Endodermal cell (in vitro differentiated cells): ENCODE data around the gene CCDC181. TPM values are rescaled to one million over a fixed set of nuclear protein-coding genes. Genes with fewer than 3 reads are reported as not detected.

ENCODE experiments used
- DNase-seq: peaks from one replicate; pipeline ENCODE4 v3.0.0-alpha.2; 2017
- H3K27ac ChIP-seq: 2 replicates; pipeline ENCODE4 v1.5.1; 2013; ENCODE audit warnings: mild to moderate bottlenecking, low read depth, low read length, moderate library complexity
- H3K27me3 ChIP-seq: 2 replicates; pipeline ENCODE4 v1.6.1; 2013; ENCODE audit warnings: mild to moderate bottlenecking, low read length, moderate library complexity; ENCODE audit not compliant: insufficient read depth, control insufficient read depth, poor library complexity, severe bottlenecking
- H3K36me3 ChIP-seq: 2 replicates; pipeline ENCODE4 v1.7.0; 2013; ENCODE audit warnings: mild to moderate bottlenecking, low read length, moderate library complexity; ENCODE audit not compliant: control insufficient read depth, insufficient read depth
- H3K4me1 ChIP-seq: one replicate; pipeline ENCODE4 v1.7.0; 2013; ENCODE audit warnings: low read length; ENCODE audit not compliant: control insufficient read depth, insufficient read depth
- H3K4me3 ChIP-seq: 2 replicates; pipeline ENCODE4 v1.5.1; 2013; ENCODE audit warnings: mild to moderate bottlenecking, low read length, moderate library complexity
- H3K9ac ChIP-seq: 2 replicates; pipeline ENCODE4 v1.6.1; 2013; ENCODE audit warnings: mild to moderate bottlenecking, low read length, moderate library complexity; ENCODE audit not compliant: poor library complexity, severe bottlenecking; ENCODE audit errors: extremely low read depth
- H3K9me3 ChIP-seq: 2 replicates; pipeline ENCODE4 v1.6.1; 2013; ENCODE audit warnings: mild to moderate bottlenecking, low read length, moderate library complexity; ENCODE audit not compliant: control insufficient read depth
- H3K27ac Mint-ChIP-seq: 2 replicates; pipeline ENCODE4 v1.8.0; 2020; ENCODE audit warnings: mixed read lengths
- H3K27me3 Mint-ChIP-seq: 2 replicates; pipeline ENCODE4 v1.8.0; 2021; ENCODE audit warnings: mild to moderate bottlenecking, mixed read lengths; ENCODE audit not compliant: insufficient read depth
- H3K36me3 Mint-ChIP-seq: 2 replicates; pipeline ENCODE4 v1.8.0; 2020; ENCODE audit warnings: low read depth, mixed read lengths
- H3K4me1 Mint-ChIP-seq: 2 replicates; pipeline ENCODE4 v1.8.0; 2020; ENCODE audit warnings: mixed read lengths
- H3K4me3 Mint-ChIP-seq: 2 replicates; pipeline ENCODE4 v1.8.0; 2020; ENCODE audit warnings: mild to moderate bottlenecking, moderate library complexity, mixed read lengths
- H3K9me3 Mint-ChIP-seq: 2 replicates; pipeline ENCODE4 v1.8.0; 2020; ENCODE audit warnings: mild to moderate bottlenecking, mixed read lengths
- WGBS, 2 experiments: methylation state at CpG; one replicate each; pipeline versions ENCODE4 v1.1.5 to v1.1.7; 2013; ENCODE audit warnings: missing lambda C conversion rate in 2 of 2, mixed read lengths in 1 of 2; ENCODE audit not compliant: insufficient coverage in 1 of 2, insufficient read length in 1 of 2; 5-methylcytosine and 5-hydroxymethylcytosine counted together
- total RNA-seq, 2 donors: library from RNA; stranded (reverse); fragmentation: NEBNext Ultra II Directional in 1 of 2; extraction: Animal tissue kit (Norgen Biotek cat#: 25700) in 1 of 2; gene quantifications; 2 replicates in 1 of 2; 3 replicates in 1 of 2; pipeline ENCODE4 v1.2.1, GENCODE V29; 2021
- TF ChIP-seq, protein P1 (sequence below): fragments of 200-600 bp; sonication (generic); conservative IDR thresholded peaks from 2 replicates; pipeline ENCODE4 v1.5.0; 2021; ENCODE audit warnings: antibody characterized with exemption, mild to moderate bottlenecking

CCDC181 gene
- total RNA-seq, 2 donors from 2014 or later, result 4.9 to 7.8 TPM

DNA sequence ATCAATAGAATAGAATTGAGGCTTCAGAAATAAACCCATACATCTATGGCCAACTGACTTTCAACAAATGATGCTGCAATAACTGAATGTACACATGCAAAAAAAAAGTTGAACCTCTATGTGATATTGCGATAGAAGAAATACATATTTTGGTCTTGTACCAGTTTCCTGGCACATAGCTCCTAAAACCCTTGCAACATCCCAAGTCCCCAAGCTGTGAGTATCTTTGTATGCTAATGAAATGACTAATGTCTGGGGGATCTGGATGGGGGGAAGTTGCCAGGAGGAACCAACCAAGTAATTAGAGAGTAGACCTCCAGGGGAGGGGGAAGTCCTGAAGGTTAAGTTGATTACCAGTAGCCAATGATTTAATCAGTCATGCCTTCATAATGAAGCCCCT, 34.9 kb downstream of the CCDC181 start:
- no peak overlapping the region for H3K4me3 ChIP-seq
- Mint-ChIP-seq H3K4me3 (no peak overlapping the region), H3K27ac (no peak overlapping the region), H3K36me3 (peaks cover 59% of the 10 kb centered on the region), H3K9me3 (peaks cover 3% of the 10 kb centered on the region), H3K4me1 (no peaks in the 10 kb centered on the region), H3K27me3 (no peaks in the 10 kb centered on the region)
- 100% methylated on average over 1 of the region's 1 CpG; no CpG with 5 or more reads in 1 of the 2 experiments for WGBS, 2 experiments
- no peaks in the 10 kb centered on the region for H3K4me1 ChIP-seq
- TF ChIP-seq, protein P1, sequence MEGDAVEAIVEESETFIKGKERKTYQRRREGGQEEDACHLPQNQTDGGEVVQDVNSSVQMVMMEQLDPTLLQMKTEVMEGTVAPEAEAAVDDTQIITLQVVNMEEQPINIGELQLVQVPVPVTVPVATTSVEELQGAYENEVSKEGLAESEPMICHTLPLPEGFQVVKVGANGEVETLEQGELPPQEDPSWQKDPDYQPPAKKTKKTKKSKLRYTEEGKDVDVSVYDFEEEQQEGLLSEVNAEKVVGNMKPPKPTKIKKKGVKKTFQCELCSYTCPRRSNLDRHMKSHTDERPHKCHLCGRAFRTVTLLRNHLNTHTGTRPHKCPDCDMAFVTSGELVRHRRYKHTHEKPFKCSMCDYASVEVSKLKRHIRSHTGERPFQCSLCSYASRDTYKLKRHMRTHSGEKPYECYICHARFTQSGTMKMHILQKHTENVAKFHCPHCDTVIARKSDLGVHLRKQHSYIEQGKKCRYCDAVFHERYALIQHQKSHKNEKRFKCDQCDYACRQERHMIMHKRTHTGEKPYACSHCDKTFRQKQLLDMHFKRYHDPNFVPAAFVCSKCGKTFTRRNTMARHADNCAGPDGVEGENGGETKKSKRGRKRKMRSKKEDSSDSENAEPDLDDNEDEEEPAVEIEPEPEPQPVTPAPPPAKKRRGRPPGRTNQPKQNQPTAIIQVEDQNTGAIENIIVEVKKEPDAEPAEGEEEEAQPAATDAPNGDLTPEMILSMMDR, result no peak
- peaks cover 50% of the 10 kb centered on the region for H3K36me3 ChIP-seq
- peaks cover 18% of the 10 kb centered on the region for H3K9me3 ChIP-seq
- no peaks in the 10 kb centered on the region for H3K27me3 ChIP-seq
- H3K27ac ChIP-seq, result no peak overlapping the region
- DNase-seq, result peak; percentile 33
- H3K9ac ChIP-seq, result no peak overlapping the region

DNA sequence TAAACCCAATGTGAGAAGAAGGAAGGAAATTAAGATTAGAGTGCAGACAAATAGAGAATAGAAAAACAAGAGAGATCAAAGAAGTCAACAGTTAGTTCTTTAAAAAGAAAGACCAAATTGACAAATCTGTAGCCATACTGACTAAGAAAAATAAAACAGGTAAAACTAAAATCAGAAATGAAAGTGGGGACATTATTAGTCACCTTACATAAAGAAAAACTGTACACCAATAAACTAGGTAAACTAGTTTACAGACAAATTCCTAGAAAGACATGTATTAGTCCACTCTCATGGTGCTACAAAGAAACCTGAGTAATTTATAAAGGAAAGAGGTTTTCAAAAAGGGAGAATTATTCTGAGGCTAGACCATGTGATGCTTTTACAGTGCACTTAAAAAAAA, 37.0 kb downstream of the CCDC181 start:
- peaks cover 55% of the 10 kb centered on the region for H3K36me3 Mint-ChIP-seq
- Histone ChIP-seq H3K27ac (no peak overlapping the region), H3K36me3 (peaks cover 65% of the 10 kb centered on the region), H3K9ac (no peak overlapping the region), H3K4me1 (no peaks in the 10 kb centered on the region), H3K4me3 (no peak overlapping the region), H3K9me3 (peaks cover 18% of the 10 kb centered on the region), H3K27me3 (no peaks in the 10 kb centered on the region)
- no peaks in the 10 kb centered on the region for H3K27me3 Mint-ChIP-seq
- no peak overlapping the region for H3K27ac Mint-ChIP-seq
- peaks cover 3% of the 10 kb centered on the region for H3K9me3 Mint-ChIP-seq
- no peak for DNase-seq
- H3K4me1 Mint-ChIP-seq, result no peaks in the 10 kb centered on the region
- TF ChIP-seq, protein P1, result no peak
- no peak overlapping the region for H3K4me3 Mint-ChIP-seq

DNA sequence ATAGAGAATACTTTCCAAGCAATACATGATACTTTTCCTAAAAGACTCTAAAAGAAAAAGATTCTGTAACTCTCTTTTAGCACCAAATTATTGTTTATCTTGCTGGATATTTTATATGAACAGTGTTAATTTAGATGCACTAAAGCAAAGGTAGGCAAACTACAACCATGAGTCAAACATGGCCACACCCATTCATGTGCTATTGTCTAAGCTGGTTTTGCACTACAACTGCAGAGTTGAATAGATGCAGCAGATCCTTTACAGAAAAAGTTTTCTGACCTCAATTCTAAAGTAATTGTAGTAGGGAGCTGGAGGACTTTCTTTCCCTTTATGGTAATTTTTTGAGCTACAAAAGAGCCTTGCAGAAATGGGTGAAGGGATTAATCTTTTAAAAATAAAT, 39.9 kb downstream of the CCDC181 start:
- Mint-ChIP-seq H3K27me3 (no peaks in the 10 kb centered on the region), H3K9me3 (peaks cover 3% of the 10 kb centered on the region), H3K4me1 (no peaks in the 10 kb centered on the region), H3K4me3 (no peak overlapping the region), H3K27ac (no peak overlapping the region), H3K36me3 (peaks cover 44% of the 10 kb centered on the region)
- TF ChIP-seq, protein P1, result no peak
- H3K9me3 ChIP-seq, result peaks cover 18% of the 10 kb centered on the region
- H3K4me1 ChIP-seq, result no peaks in the 10 kb centered on the region
- H3K27me3 ChIP-seq, result no peaks in the 10 kb centered on the region
- no peak overlapping the region for H3K9ac ChIP-seq
- H3K4me3 ChIP-seq, result no peak overlapping the region
- H3K27ac ChIP-seq, result no peak overlapping the region
- H3K36me3 ChIP-seq, result peaks cover 81% of the 10 kb centered on the region
- DNase-seq, result no peak
